ENCODE results near the gene ARHGAP36. TPM values are rescaled to one million over a fixed set of nuclear protein-coding genes. Genes with fewer than 3 reads are reported as not detected.
A peak's percentile ranks its signal among the peaks of the same experiment; 100 is the strongest.

Gene ARHGAP36
- total and polyA plus RNA-seq, 9 of the 15 experiments (the other 6 are each of a cell fraction or from before 2014, with no cell fraction given) = not detected

- no peaks in the 10 kb centered on the region for H3K9me3 ChIP-seq (replicated peaks; ENCODE audit: control insufficient read depth, insufficient read depth, low read depth, low read length)
Measured at GRCh38 chrX:131066237-131066636, 8.1 kb downstream of the ARHGAP36 start.

More at GRCh38 chrX:131066237-131066636, 8.1 kb downstream of the ARHGAP36 start:
- DNase-seq (ENCODE audit: extremely low read depth in 1 of 4, low spot score in 3 of 4) = no peak
- Histone ChIP-seq H3K27ac (ENCODE audit: extremely low read depth, low read depth, low read length) (no peak overlapping the region), H3K4me3 (no peak overlapping the region), H3K9me1 (ENCODE audit: control insufficient read depth, insufficient read depth, low read length) (no peaks in the 10 kb centered on the region), H2AFZ (ENCODE audit: low read depth, low read length) (no peak overlapping the region), H4K20me1 (replicated peaks; ENCODE audit: control insufficient read depth, insufficient read depth, low read length) (no peaks in the 10 kb centered on the region), H3K27me3 (ENCODE audit: control insufficient read depth in 2 of 2, insufficient read depth in 2 of 2, low read length in 2 of 2) (peaks cover 0 to 23% of the 10 kb centered on the region in 2 experiments; a peak in 3 of 5 replicates), H3K36me3 (ENCODE audit: control insufficient read depth, insufficient read depth, low read length) (no peaks in the 10 kb centered on the region), H3K79me2 (ENCODE audit: control insufficient read depth, insufficient read depth, low read length) (no peaks in the 10 kb centered on the region), H3K4me1 (replicated peaks in 1 of 2; ENCODE audit: control insufficient read depth in 2 of 2, insufficient read depth in 2 of 2, low read length in 2 of 2) (no peaks in the 10 kb centered on the region; a peak in 1 of 5 replicates), H3K9ac (ENCODE audit: insufficient read depth in 1 of 2, low read depth in 2 of 2, low read length in 2 of 2) (no peak overlapping the region), H3K4me2 (ENCODE audit: insufficient read depth, low read length) (no peak overlapping the region)
- POLR2A ChIA-PET = interaction anchor here (0.5 to 0.6 kb wide), 2 partner anchors 74 to 1985 kb away, joined by 3 read pairs; no protein-coding TSS in a partner anchor
- in situ Hi-C loops (cut with MboI) (no loop called here), intact Hi-C loops (cut with micrococcal nuclease) (loop anchor here (5.0 kb wide), 1 partner anchor 611 kb away; no protein-coding TSS in a partner anchor)
- WGBS (ENCODE audit: insufficient coverage, low coverage, missing lambda C conversion rate) = 3% methylated on average over 3 of the region's 3 CpGs
- TF ChIP-seq REST (IDR thresholded peaks at IDR 0.05; ENCODE audit: borderline replicate concordance) (peak; percentile 45), REST (CRISPR knock-in tag; IDR thresholded peaks at IDR 0.05; ENCODE audit: low read depth) (no peak), ETV6 (IDR thresholded peaks at IDR 0.05; ENCODE audit: borderline replicate concordance in 1 of 2, low read depth in 2 of 2, low read length in 1 of 2) (no peak), ETV6 (CRISPR knock-in tag; IDR thresholded peaks at IDR 0.05; ENCODE audit: borderline replicate concordance) (no peak), ZBTB8A (IDR thresholded peaks at IDR 0.05; ENCODE audit: partially characterized antibody) (no peak)
- CTCF ChIA-PET (ENCODE audit: low intra/inter-chr PET ratio) = no interaction called here
- no peak for FAIRE-seq
- BruUV-seq (replicated peaks) = no TSS peak
- ATAC-seq = no peak

Measured in K562 (cell line).